HEK293 (cell line): ENCODE results near the gene EIPR1.

Source experiments
- ATF2 ChIP-seq: fragments of 450-650 bp; formaldehyde crosslinking; IDR thresholded peaks from 2 replicates; pipeline ENCODE4 v1.5.1; 2016; ENCODE audit warnings: missing biosample characterization, missing genetic modification characterization, low read depth
- CTCF ChIP-seq: fragments of 450-650 bp; formaldehyde crosslinking; IDR thresholded peaks from 2 replicates; pipeline ENCODE4 v1.5.1; 2016; ENCODE audit warnings: missing biosample characterization, missing genetic modification characterization
- TCF7L2 ChIP-seq: IDR thresholded peaks from 2 replicates; pipeline ENCODE4 v1.6.1; 2011; ENCODE audit warnings: low read depth, mild to moderate bottlenecking, inconsistent platforms, low read length, moderate library complexity, borderline replicate concordance
- ZBTB44 ChIP-seq: fragments of 450-650 bp; IDR thresholded peaks from 2 replicates; pipeline ENCODE4 v1.5.1; 2018; ENCODE audit warnings: missing biosample characterization, mild to moderate bottlenecking, missing genetic modification characterization
- ZNF24 ChIP-seq: fragments of 450-650 bp; formaldehyde crosslinking; IDR thresholded peaks from 2 replicates; pipeline ENCODE4 v1.5.1; 2016; ENCODE audit warnings: missing biosample characterization, missing genetic modification characterization

GRCh38 chr2:3154146-3154545 lies 223.5 kb downstream of the EIPR1 start:
- TF ChIP-seq CTCF (tag by site-specific recombination): no peak
- TF ChIP-seq ZBTB44 (tag by site-specific recombination): no peak
- no peak for TF ChIP-seq TCF7L2
- no peak for TF ChIP-seq ZNF24 (tag by site-specific recombination)
- TF ChIP-seq ATF2: no peak
